HUES64 (cell line): ENCODE results near the gene KNG1.

Source experiments
- H3K27ac ChIP-seq: 2 replicates; pipeline ENCODE4 v1.7.0; 2013; ENCODE audit warnings: low read depth, low read length, inconsistent platforms
- H3K27me3 ChIP-seq: 2 replicates; pipeline ENCODE4 v1.6.1; 2013; ENCODE audit warnings: mild to moderate bottlenecking, low read length; ENCODE audit not compliant: insufficient read depth
- H3K36me3 ChIP-seq: 2 replicates; pipeline ENCODE4 v1.6.1; 2013; ENCODE audit warnings: mild to moderate bottlenecking, low read length; ENCODE audit not compliant: insufficient read depth
- H3K4me1 ChIP-seq: 2 replicates; pipeline ENCODE4 v1.6.1; 2013; ENCODE audit warnings: mild to moderate bottlenecking, low read length, moderate library complexity; ENCODE audit not compliant: insufficient read depth
- H3K4me3 ChIP-seq: 2 replicates; pipeline ENCODE4 v1.5.1; 2013; ENCODE audit warnings: mild to moderate bottlenecking, low read length, moderate library complexity
- H3K9ac ChIP-seq: 2 replicates; pipeline ENCODE4 v1.6.1; 2013; ENCODE audit warnings: mild to moderate bottlenecking, low read depth, low read length
- H3K9me3 ChIP-seq: 2 replicates; pipeline ENCODE4 v1.6.1; 2013; ENCODE audit warnings: low read depth, low read length; ENCODE audit not compliant: insufficient read depth
- WGBS: fragments of 150-250, 120-280 bp; methylation state at CpG from one replicate; pipeline ENCODE4 v1.1.7; 2013; ENCODE audit warnings: missing lambda C conversion rate; 5-methylcytosine and 5-hydroxymethylcytosine counted together

Gene KNG1

DNA sequence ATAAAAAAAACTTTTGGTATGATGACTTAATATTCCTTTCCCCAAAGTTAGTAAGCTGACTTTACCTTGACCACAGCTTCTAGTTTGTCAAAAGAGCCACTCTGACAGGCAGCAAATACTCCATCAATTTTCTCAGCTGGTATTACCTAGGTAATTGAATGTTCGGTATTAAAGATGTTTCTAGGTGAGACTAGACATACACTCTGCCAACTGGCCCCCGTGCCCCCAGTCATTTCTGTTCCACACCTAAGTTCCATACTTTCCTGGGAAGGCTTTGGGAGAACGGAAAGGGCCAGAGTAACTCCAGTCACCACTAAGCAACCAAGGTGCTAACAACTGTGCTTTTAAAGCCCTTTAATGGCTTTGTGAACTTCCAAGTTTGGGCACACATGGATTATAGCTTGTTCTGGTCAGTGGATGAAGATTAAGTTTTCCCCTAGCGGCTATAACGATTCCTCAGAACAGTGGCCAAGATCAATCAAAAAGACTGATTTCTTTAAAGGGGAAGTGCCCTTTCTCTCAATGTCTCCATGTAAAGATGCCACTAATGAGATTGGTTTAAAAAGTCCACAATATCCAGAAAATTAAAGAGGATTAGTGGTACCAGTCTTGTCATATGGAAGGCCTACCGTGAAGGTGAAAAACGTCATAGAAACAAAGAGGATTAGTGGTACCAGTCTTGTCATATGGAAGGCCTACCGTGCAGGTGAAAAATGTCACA is 73.3 kb downstream of the KNG1 start:
- Histone ChIP-seq H3K9me3 (no peaks in the 10 kb centered on the region), H3K4me3 (no peak overlapping the region), H3K9ac (no peak overlapping the region), H3K27me3 (no peaks in the 10 kb centered on the region), H3K4me1 (peaks cover 8% of the 10 kb centered on the region; the same call in 1 of the 2 replicates), H3K27ac (peak overlapping the region; percentile 3; the same call in 1 of the 2 replicates), H3K36me3 (peaks cover 98% of the 10 kb centered on the region)
- 80% methylated on average over 7 of the region's 8 CpGs for WGBS
